HepG2 (cell line): ENCODE data around the gene ARID5B. TPM values are rescaled to one million over a fixed set of nuclear protein-coding genes. Genes with fewer than 3 reads are reported as not detected.

Source experiments
- ATAC-seq: fragments of 200-7000 bp; cut with Tn5 transposase; 3 replicates; pipeline ENCODE4 v1.9.1; 2020; ENCODE audit warnings: mild to moderate bottlenecking, moderate library complexity
- BruUV-seq: library from RNA; stranded (reverse); fragments of 400-500 nt; replicated peaks from 2 replicates; lab custom pipeline; 2021; lab: Mats Ljungman, UMichigan
- CTCF ChIA-PET: fragments of 300-600 bp; formaldehyde crosslinking; extraction: SDS; loops from one replicate; lab custom pipeline; 2021; ENCODE audit warnings: low total read pairs, inconsistent platforms, low intra/inter-chr PET ratio; lab: Yijun Ruan, JAX
- POLR2A ChIA-PET: fragments of 350-600 bp; sonication (Branson Sonifier 250); formaldehyde crosslinking; loops from one replicate; lab custom pipeline; 2020; ENCODE audit warnings: antibody characterized with exemption, inconsistent platforms; lab: Yijun Ruan, JAX
- DNase-seq: peaks from one replicate; pipeline ENCODE4 v3.0.0-alpha.2; 2015; ENCODE audit warnings: low spot score
- FAIRE-seq: peaks from 3 replicates; lab custom pipeline; 2011; peaks lifted over from hg19 to GRCh38; lab: Jason Lieb, UNC
- H2AFZ ChIP-seq: one replicate; pipeline ENCODE4 v1.6.1; 2011; ENCODE audit warnings: low read length, inconsistent platforms
- H3K27ac ChIP-seq: fragments of 300-600 bp; 3 replicates; pipeline ENCODE4 v1.8.0; 2011; ENCODE audit warnings: mixed run types, mild to moderate bottlenecking, mixed read lengths, low read length, inconsistent platforms; ENCODE audit not compliant: insufficient read depth; ENCODE audit errors: extremely low read length
- H3K27me3 ChIP-seq, 2 experiments: fragments of 200-600 bp in 1 of 2; 2 replicates in 1 of 2; 3 replicates in 1 of 2; pipeline versions ENCODE4 v1.6.0 to v1.8.0; 2011; ENCODE audit warnings: low read length in 2 of 2, mild to moderate bottlenecking in 2 of 2, moderate library complexity in 2 of 2, inconsistent platforms in 1 of 2; ENCODE audit not compliant: insufficient read depth in 2 of 2, control insufficient read depth in 1 of 2
- H3K36me3 ChIP-seq, 2 experiments: fragments of 200-600 bp in 1 of 2; replicated peaks in 1 of 2; 2 replicates in 1 of 2; 3 replicates in 1 of 2; pipeline versions ENCODE4 v1.5.1 to v1.8.0; 2011; ENCODE audit warnings: low read length in 2 of 2, inconsistent platforms in 1 of 2; ENCODE audit not compliant: insufficient read depth in 2 of 2, control insufficient read depth in 1 of 2
- H3K4me1 ChIP-seq: 2 replicates; pipeline ENCODE4 v1.5.1; 2012; ENCODE audit warnings: low read length, inconsistent platforms; ENCODE audit not compliant: insufficient read depth
- H3K4me2 ChIP-seq: 2 replicates; pipeline ENCODE4 v1.6.0; 2011; ENCODE audit warnings: low read depth, low read length, inconsistent platforms
- H3K4me3 ChIP-seq, 3 experiments: fragments of 200-600 bp in 1 of 3; sonication (generic), shearing (Covaris generic) in 1 of 3; replicated peaks in 1 of 3; 2 replicates each; pipeline ENCODE4 v1.5.1; 2011 to 2016; ENCODE audit warnings: low read length in 3 of 3, inconsistent platforms in 2 of 3, low read depth in 2 of 3, mild to moderate bottlenecking in 2 of 3, control low read depth in 1 of 3, mixed read lengths in 1 of 3; ENCODE audit not compliant: insufficient read depth in 1 of 3
- H3K79me2 ChIP-seq: one replicate; pipeline ENCODE4 v1.6.1; 2011; ENCODE audit warnings: low read length, inconsistent platforms; ENCODE audit not compliant: insufficient read depth
- H3K9ac ChIP-seq: 2 replicates; pipeline ENCODE4 v1.6.0; 2011; ENCODE audit warnings: mild to moderate bottlenecking, low read depth, low read length, inconsistent platforms; ENCODE audit not compliant: insufficient read depth
- H3K9me3 ChIP-seq: 2 replicates; pipeline ENCODE4 v1.5.1; 2012; ENCODE audit warnings: mild to moderate bottlenecking, low read length
- H4K20me1 ChIP-seq: 2 replicates; pipeline ENCODE4 v1.6.0; 2011; ENCODE audit warnings: inconsistent platforms, mild to moderate bottlenecking, low read length, moderate library complexity; ENCODE audit not compliant: insufficient read depth
- HOXA7 ChIP-seq: sonication (generic); formaldehyde crosslinking; IDR thresholded peaks from 2 replicates; pipeline ENCODE4 v1.8.1; 2022; ENCODE audit warnings: mild to moderate bottlenecking, missing genetic modification reagents, moderate library complexity
- KMT2B ChIP-seq: IDR thresholded peaks from 2 replicates; pipeline ENCODE4 v1.6.1; 2016; ENCODE audit warnings: missing genetic modification reagents, missing compliant biosample characterization
- MTF2 ChIP-seq: sonication (generic); formaldehyde crosslinking; IDR thresholded peaks from 2 replicates; pipeline ENCODE4 v1.5.0; 2020; ENCODE audit warnings: missing genetic modification reagents, borderline replicate concordance
- NFRKB ChIP-seq: fragments of 450-650 bp; IDR thresholded peaks from 2 replicates; pipeline ENCODE4 v1.6.1; 2017
- NR2C2 ChIP-seq: sonication (generic); formaldehyde crosslinking; IDR thresholded peaks from 2 replicates; pipeline ENCODE4 v1.4.0; 2020; ENCODE audit warnings: missing genetic modification reagents, mild to moderate bottlenecking, moderate library complexity, borderline replicate concordance
- PHF20 ChIP-seq: sonication (generic); formaldehyde crosslinking; IDR thresholded peaks from 2 replicates; pipeline ENCODE4 v1.5.0; 2020; ENCODE audit warnings: mild to moderate bottlenecking, missing genetic modification reagents
- PHF21A ChIP-seq: sonication (generic); formaldehyde crosslinking; IDR thresholded peaks from 2 replicates; pipeline ENCODE4 v1.5.0; 2020; ENCODE audit warnings: mild to moderate bottlenecking, missing genetic modification reagents
- SRY ChIP-seq: sonication (generic); formaldehyde crosslinking; IDR thresholded peaks from 2 replicates; pipeline ENCODE4 v1.8.0; 2022; ENCODE audit warnings: mild to moderate bottlenecking, missing genetic modification reagents
- SYNCRIP ChIP-seq: fragments of 200-400 bp; formaldehyde crosslinking; IDR thresholded peaks from 2 replicates; pipeline ENCODE4 v1.6.1; 2018; ENCODE audit warnings: mild to moderate bottlenecking, low read depth, low read length; ENCODE audit not compliant: insufficient read depth
- ZBTB20 ChIP-seq: sonication (generic); formaldehyde crosslinking; IDR thresholded peaks from 2 replicates; pipeline ENCODE4 v1.8.1; 2023; ENCODE audit warnings: missing genetic modification reagents, low read depth, mild to moderate bottlenecking, borderline replicate concordance
- ZBTB21 ChIP-seq: sonication (generic); formaldehyde crosslinking; IDR thresholded peaks from 2 replicates; pipeline ENCODE4 v1.4.0; 2020; ENCODE audit warnings: missing genetic modification reagents
- ZFYVE20 ChIP-seq: sonication (generic); formaldehyde crosslinking; IDR thresholded peaks from 2 replicates; pipeline ENCODE4 v1.8.0; 2023; ENCODE audit warnings: low read depth, mild to moderate bottlenecking, moderate library complexity, missing genetic modification reagents, borderline replicate concordance
- ZNF367 ChIP-seq: sonication (generic); formaldehyde crosslinking; IDR thresholded peaks from 2 replicates; pipeline ENCODE4 v1.4.0; 2020; ENCODE audit warnings: missing genetic modification reagents, borderline replicate concordance
- ZNF382 ChIP-seq: sonication (generic); formaldehyde crosslinking; IDR thresholded peaks from 2 replicates; pipeline ENCODE4 v1.5.0; 2020; ENCODE audit warnings: missing genetic modification reagents, mild to moderate bottlenecking, borderline replicate concordance
- ZNF549 ChIP-seq: sonication (generic); formaldehyde crosslinking; IDR thresholded peaks from 2 replicates; pipeline ENCODE4 v1.5.0; 2020; ENCODE audit warnings: missing genetic modification reagents
- ZNF570 ChIP-seq: sonication (generic); formaldehyde crosslinking; IDR thresholded peaks from 2 replicates; pipeline ENCODE4 v1.4.0; 2020; ENCODE audit warnings: mild to moderate bottlenecking, missing genetic modification reagents, borderline replicate concordance
- ZNF720 ChIP-seq: sonication (generic); formaldehyde crosslinking; IDR thresholded peaks from 2 replicates; pipeline ENCODE4 v1.4.0; 2020; ENCODE audit warnings: missing genetic modification reagents
- ZNF792 ChIP-seq: IDR thresholded peaks from 2 replicates; pipeline ENCODE4 v1.6.1; 2016
- WGBS: methylation state at CpG from one replicate; pipeline ENCODE4 v1.1.6; 2017; ENCODE audit warnings: low lambda C conversion rate; 5-methylcytosine and 5-hydroxymethylcytosine counted together
- in situ Hi-C: cut with HindIII; loops from 2 replicates; pipeline ENCODE4 v1.10.0; 2017; ENCODE audit warnings: low pct_unique_long_range_greater_than_20kb; ENCODE audit not compliant: extremely low pct_ligation_motif_present
- intact Hi-C: fragments of 100-400 bp; cut with micrococcal nuclease; formaldehyde crosslinking; loops from one replicate; pipeline ENCODE4 v1.10.0; 2022; ENCODE audit not compliant: unreplicated experiment
- polyA plus RNA-seq, 8 experiments: library from polyadenylated mRNA; depleted of rRNA in 3 of 8; stranded (reverse) in 7 of 8; unstranded in 1 of 8; fragments of >200 nt; fragmentation: Illumina TruSeq in 4 of 8; extraction: Trizol in 4 of 8; gene quantifications; 2 replicates each; pipeline versions ENCODE4 v1.2.1 to v1.2.3, GENCODE V29; 2011 to 2016; ENCODE audit warnings: low read depth in 4 of 8, missing spikeins in 1 of 8, mixed read lengths in 1 of 8; ENCODE audit not compliant: insufficient read depth in 1 of 8
- total RNA-seq, 5 experiments: library from RNA; depleted of rRNA; stranded (reverse); fragments of >200 nt; fragmentation: Illumina TruSeq; extraction: Trizol; gene quantifications; 2 replicates each; pipeline ENCODE4 v1.2.3, GENCODE V29; 2016; ENCODE audit warnings: low read depth in 1 of 5
- TF ChIP-seq, protein P1 (sequence below): sonication (generic); formaldehyde crosslinking; IDR thresholded peaks from 2 replicates; pipeline ENCODE4 v1.4.0; 2020; ENCODE audit warnings: missing genetic modification reagents
- TF ChIP-seq, protein P2 (sequence below): sonication (generic); formaldehyde crosslinking; IDR thresholded peaks from 2 replicates; pipeline ENCODE4 v1.4.0; 2020; ENCODE audit warnings: missing genetic modification reagents, borderline replicate concordance

Gene ARID5B
- total and polyA plus RNA-seq, 2 of the 13 experiments (the other 11 are each of a cell fraction or from before 2014, with no cell fraction given) = 6.2 to 21.1 TPM

- no peak for TF ChIP-seq PHF20 (CRISPR knock-in tag)
- TF ChIP-seq ZNF367 (CRISPR knock-in tag) = no peak
- TF ChIP-seq SYNCRIP = no peak
Observed at GRCh38 chr10:62085821-62086220, 184.3 kb downstream of the ARID5B start (continued).

DNA sequence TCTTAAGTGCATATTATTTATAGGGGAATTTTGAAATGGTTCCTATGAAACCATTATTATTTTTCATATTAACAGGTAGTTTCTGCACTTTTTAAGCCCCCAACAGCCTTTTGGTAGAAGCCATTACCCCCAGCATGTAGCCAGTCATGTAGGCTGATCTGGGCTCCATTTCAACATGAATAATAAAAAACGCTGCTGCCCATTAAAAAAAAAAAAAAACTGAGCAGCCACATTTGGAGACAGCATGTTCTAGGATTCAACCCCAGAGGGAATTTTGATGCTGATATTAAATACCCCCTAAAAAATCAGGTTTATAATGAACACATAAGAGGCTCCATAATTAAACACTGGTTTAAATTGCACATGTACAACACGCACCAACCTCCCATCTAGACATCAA, 185.8 kb downstream of the ARID5B start:
- in situ Hi-C loops (no loop called here), intact Hi-C loops (no loop called here)
- no peaks in the 10 kb centered on the region for H4K20me1 ChIP-seq
- WGBS = 96% methylated on average over 2 of the region's 2 CpGs
- FAIRE-seq (no peak), DNase-seq (no peak), ATAC-seq (no peak)
- POLR2A ChIA-PET = interaction anchor here (1.0 kb wide), 1 partner anchor 37 kb away, joined by 3 read pairs; no protein-coding TSS in a partner anchor
- CTCF ChIA-PET = no interaction called here
- no peak overlapping the region for H3K9ac ChIP-seq
- H3K4me3 ChIP-seq = no peak overlapping the region
- no peaks in the 10 kb centered on the region for H3K27me3 ChIP-seq
- H2AFZ ChIP-seq = no peak overlapping the region
- no peak overlapping the region for H3K27ac ChIP-seq
- peaks cover 39 to 75% of the 10 kb centered on the region in 2 experiments for H3K36me3 ChIP-seq
- H3K9me3 ChIP-seq = no peaks in the 10 kb centered on the region
- BruUV-seq = no TSS peak
- H3K4me2 ChIP-seq = no peak overlapping the region
- H3K4me1 ChIP-seq = peaks cover 29% of the 10 kb centered on the region
- H3K79me2 ChIP-seq = peaks cover 16% of the 10 kb centered on the region
- TF ChIP-seq, protein P1, sequence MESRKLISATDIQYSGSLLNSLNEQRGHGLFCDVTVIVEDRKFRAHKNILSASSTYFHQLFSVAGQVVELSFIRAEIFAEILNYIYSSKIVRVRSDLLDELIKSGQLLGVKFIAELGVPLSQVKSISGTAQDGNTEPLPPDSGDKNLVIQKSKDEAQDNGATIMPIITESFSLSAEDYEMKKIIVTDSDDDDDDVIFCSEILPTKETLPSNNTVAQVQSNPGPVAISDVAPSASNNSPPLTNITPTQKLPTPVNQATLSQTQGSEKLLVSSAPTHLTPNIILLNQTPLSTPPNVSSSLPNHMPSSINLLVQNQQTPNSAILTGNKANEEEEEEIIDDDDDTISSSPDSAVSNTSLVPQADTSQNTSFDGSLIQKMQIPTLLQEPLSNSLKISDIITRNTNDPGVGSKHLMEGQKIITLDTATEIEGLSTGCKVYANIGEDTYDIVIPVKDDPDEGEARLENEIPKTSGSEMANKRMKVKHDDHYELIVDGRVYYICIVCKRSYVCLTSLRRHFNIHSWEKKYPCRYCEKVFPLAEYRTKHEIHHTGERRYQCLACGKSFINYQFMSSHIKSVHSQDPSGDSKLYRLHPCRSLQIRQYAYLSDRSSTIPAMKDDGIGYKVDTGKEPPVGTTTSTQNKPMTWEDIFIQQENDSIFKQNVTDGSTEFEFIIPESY (CRISPR knock-in tag) = no peak
- TF ChIP-seq NR2C2 (CRISPR knock-in tag) (no peak), MTF2 (CRISPR knock-in tag) (no peak), ZNF720 (no peak), NFRKB (no peak), ZNF549 (no peak), ZNF570 (CRISPR knock-in tag) (no peak), KMT2B (CRISPR knock-in tag) (no peak), ZFYVE20 (no peak), ZNF792 (no peak), ZBTB20 (CRISPR knock-in tag) (no peak), HOXA7 (CRISPR knock-in tag) (no peak), PHF21A (CRISPR knock-in tag) (no peak), SRY (no peak), ZNF382 (no peak), ZBTB21 (CRISPR knock-in tag) (no peak)
- TF ChIP-seq, protein P2, sequence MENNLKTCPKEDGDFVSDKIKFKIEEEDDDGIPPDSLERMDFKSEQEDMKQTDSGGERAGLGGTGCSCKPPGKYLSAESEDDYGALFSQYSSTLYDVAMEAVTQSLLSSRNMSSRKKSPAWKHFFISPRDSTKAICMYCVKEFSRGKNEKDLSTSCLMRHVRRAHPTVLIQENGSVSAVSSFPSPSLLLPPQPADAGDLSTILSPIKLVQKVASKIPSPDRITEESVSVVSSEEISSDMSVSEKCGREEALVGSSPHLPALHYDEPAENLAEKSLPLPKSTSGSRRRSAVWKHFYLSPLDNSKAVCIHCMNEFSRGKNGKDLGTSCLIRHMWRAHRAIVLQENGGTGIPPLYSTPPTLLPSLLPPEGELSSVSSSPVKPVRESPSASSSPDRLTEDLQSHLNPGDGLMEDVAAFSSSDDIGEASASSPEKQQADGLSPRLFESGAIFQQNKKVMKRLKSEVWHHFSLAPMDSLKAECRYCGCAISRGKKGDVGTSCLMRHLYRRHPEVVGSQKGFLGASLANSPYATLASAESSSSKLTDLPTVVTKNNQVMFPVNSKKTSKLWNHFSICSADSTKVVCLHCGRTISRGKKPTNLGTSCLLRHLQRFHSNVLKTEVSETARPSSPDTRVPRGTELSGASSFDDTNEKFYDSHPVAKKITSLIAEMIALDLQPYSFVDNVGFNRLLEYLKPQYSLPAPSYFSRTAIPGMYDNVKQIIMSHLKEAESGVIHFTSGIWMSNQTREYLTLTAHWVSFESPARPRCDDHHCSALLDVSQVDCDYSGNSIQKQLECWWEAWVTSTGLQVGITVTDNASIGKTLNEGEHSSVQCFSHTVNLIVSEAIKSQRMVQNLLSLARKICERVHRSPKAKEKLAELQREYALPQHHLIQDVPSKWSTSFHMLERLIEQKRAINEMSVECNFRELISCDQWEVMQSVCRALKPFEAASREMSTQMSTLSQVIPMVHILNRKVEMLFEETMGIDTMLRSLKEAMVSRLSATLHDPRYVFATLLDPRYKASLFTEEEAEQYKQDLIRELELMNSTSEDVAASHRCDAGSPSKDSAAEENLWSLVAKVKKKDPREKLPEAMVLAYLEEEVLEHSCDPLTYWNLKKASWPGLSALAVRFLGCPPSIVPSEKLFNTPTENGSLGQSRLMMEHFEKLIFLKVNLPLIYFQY (CRISPR knock-in tag) = no peak
